GM12878 (cell line): ENCODE measurements around the gene TBC1D24. TPM values are rescaled to one million over a fixed set of nuclear protein-coding genes. Genes with fewer than 3 reads are reported as not detected.
A peak's percentile ranks its signal among the peaks of the same experiment; 100 is the strongest.

ENCODE experiments used
- CBX3 ChIP-seq: fragments of 200-600 bp; sonication (generic); IDR thresholded peaks from 2 replicates; pipeline ENCODE4 v1.6.1; 2016; ENCODE audit warnings: low read depth, borderline replicate concordance
- FOXK2 ChIP-seq: fragments of 450-650 bp; IDR thresholded peaks from 2 replicates; pipeline ENCODE4 v1.6.1; 2017; ENCODE audit warnings: mild to moderate bottlenecking, moderate library complexity
- HCFC1 ChIP-seq: fragments of 150-350 bp; IDR thresholded peaks from 2 replicates; pipeline ENCODE4 v1.6.1; 2014; ENCODE audit warnings: low read length
- HDAC6 ChIP-seq: fragments of 200-600 bp; sonication (generic); IDR thresholded peaks from one replicate; pipeline ENCODE4 v1.8.0; 2017; ENCODE audit warnings: antibody characterized with exemption; ENCODE audit not compliant: unreplicated experiment
- JUNB ChIP-seq: IDR thresholded peaks from 2 replicates; pipeline ENCODE4 v1.6.1; 2016; ENCODE audit warnings: antibody characterized with exemption, mild to moderate bottlenecking
- MAX ChIP-seq: IDR thresholded peaks from 2 replicates; pipeline ENCODE4 v1.6.1; 2012; ENCODE audit warnings: low read depth, low read length, improper control_type of control experiment
- MTA2 ChIP-seq: fragments of 450-650 bp; IDR thresholded peaks from 2 replicates; pipeline ENCODE4 v1.6.1; 2016; ENCODE audit warnings: low read depth, mild to moderate bottlenecking, moderate library complexity
- MYB ChIP-seq: fragments of 150-350 bp; IDR thresholded peaks from 2 replicates; pipeline ENCODE4 v1.6.1; 2014; ENCODE audit warnings: mild to moderate bottlenecking, low read depth, low read length, borderline replicate concordance
- POLR2AphosphoS5 ChIP-seq: IDR thresholded peaks from 2 replicates; pipeline ENCODE4 v1.6.1; 2011; ENCODE audit warnings: mild to moderate bottlenecking, low read length, inconsistent platforms
- RBBP5 ChIP-seq: fragments of 200-600 bp; sonication (generic); conservative IDR thresholded peaks from 2 replicates; pipeline ENCODE4 v1.6.1; 2016
- RCOR1 ChIP-seq: conservative IDR thresholded peaks from 2 replicates; pipeline ENCODE4 v1.6.1; 2012; ENCODE audit warnings: low read depth, low read length, improper control_type of control experiment
- SP1 ChIP-seq: IDR thresholded peaks from one replicate; pipeline ENCODE4 v1.6.1; 2011; ENCODE audit warnings: low read depth, low read length
- STAT3 ChIP-seq: IDR thresholded peaks from 2 replicates; pipeline ENCODE4 v1.6.1; 2011; ENCODE audit warnings: low read depth, low read length, improper control_type of control experiment
- YBX1 ChIP-seq: fragments of 450-650 bp; IDR thresholded peaks from 2 replicates; pipeline ENCODE4 v1.6.1; 2016; ENCODE audit warnings: antibody characterized with exemption
- ZNF622 ChIP-seq: fragments of 450-650 bp; IDR thresholded peaks from 2 replicates; pipeline ENCODE4 v1.6.1; 2017; ENCODE audit warnings: mild to moderate bottlenecking, inconsistent platforms
- polyA plus RNA-seq, 11 experiments: library from polyadenylated mRNA; depleted of rRNA in 4 of 11; unstranded in 6 of 11; stranded (reverse) in 5 of 11; fragments of >200 nt; fragmentation: Nextera tagmentation in 4 of 11; fragmentation: Illumina TruSeq in 1 of 11; extraction: Ambion mirVana in 4 of 11; extraction: Trizol in 1 of 11; gene quantifications; 1 replicate in 1 of 11; 2 replicates in 10 of 11; pipeline versions ENCODE4 v1.2.1 to v1.2.3, GENCODE V29; 2011 to 2016; ENCODE audit warnings: inconsistent platforms in 2 of 11, missing spikeins in 2 of 11, low read depth in 1 of 11
- total RNA-seq, 4 experiments: library from RNA; depleted of rRNA in 3 of 4; stranded (reverse); fragments of >200 nt in 3 of 4; fragmentation: Illumina TruSeq in 1 of 4; extraction: Trizol in 1 of 4; gene quantifications; 2 replicates each; pipeline versions ENCODE4 v1.2.1 to v1.2.3, GENCODE V29; 2013 to 2021
- TF ChIP-seq, protein P1 (sequence below): IDR thresholded peaks from 2 replicates; pipeline ENCODE4 v1.6.1; 2011; ENCODE audit warnings: borderline replicate concordance, low read depth, mild to moderate bottlenecking, moderate library complexity, low read length; ENCODE audit not compliant: insufficient read depth, poor library complexity, severe bottlenecking
- TF ChIP-seq, protein P2 (sequence below): fragments of 450-650 bp; IDR thresholded peaks from 2 replicates; pipeline ENCODE4 v1.6.1; 2017; ENCODE audit warnings: low read depth, mild to moderate bottlenecking, moderate library complexity
- TF ChIP-seq, protein P3 (sequence below): fragments of 450-650 bp; IDR thresholded peaks from 2 replicates; pipeline ENCODE4 v1.6.1; 2016; ENCODE audit warnings: mild to moderate bottlenecking, moderate library complexity, borderline replicate concordance
- TF ChIP-seq, protein P4 (sequence below): fragments of 450-650 bp; IDR thresholded peaks from 2 replicates; pipeline ENCODE4 v1.6.1; 2018; ENCODE audit warnings: borderline replicate concordance, mild to moderate bottlenecking; ENCODE audit not compliant: partially characterized antibody

Gene TBC1D24
- total and polyA plus RNA-seq, 10 of the 15 experiments (the other 5 are each of a cell fraction or from before 2014, with no cell fraction given) = 1.1 to 9.6 (median 4.5) TPM

DNA sequence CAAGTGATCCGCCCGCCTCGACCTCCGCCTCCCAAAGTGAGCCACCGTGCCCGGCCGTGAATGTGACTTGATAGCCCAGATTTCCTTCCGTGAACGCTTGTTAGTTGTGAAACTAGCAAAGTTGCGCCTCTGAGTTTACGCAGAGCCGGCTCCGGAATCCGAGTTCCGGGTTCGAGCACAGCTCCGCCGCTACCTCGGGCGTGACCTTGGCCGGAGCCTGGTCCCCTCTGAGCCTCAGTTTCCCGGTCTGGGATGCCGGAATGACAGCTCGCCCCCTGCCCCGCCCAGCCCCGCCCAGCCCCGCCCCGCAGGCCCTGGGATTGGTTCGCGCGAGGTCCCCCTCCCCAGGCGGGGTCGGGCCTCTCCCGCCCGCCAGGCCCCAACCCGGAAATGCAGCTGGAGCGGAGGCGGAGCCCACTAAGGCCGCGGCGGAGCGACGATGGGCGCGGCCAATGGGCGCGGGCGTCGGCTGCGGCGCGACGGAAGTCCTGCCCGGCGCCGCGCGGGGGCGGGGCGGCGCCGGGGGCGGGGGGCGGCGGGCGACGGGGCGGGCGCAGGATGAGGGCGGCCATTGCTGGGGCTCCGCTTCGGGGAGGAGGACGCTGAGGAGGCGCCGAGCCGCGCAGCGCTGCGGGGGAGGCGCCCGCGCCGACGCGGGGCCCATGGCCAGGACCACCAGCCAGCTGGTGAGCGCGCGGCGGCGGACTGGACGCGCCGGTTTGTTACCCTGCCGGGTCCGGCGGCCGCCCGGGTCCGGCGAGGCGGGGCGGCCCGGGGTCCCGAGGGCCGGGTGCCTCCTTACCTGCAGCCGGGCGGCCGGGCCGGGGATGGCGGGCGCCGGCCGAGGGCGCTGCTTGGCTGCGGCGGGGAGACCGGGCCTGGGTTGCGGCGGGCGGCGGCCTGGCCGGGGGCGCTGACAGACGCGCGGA lies 62.8 kb downstream of the TBC1D24 start, which contains the start of gene PDPK1 (continued):
- TF ChIP-seq MAX = no peak
- TF ChIP-seq RBBP5 = no peak
- no peak for TF ChIP-seq FOXK2
- TF ChIP-seq, protein P1, sequence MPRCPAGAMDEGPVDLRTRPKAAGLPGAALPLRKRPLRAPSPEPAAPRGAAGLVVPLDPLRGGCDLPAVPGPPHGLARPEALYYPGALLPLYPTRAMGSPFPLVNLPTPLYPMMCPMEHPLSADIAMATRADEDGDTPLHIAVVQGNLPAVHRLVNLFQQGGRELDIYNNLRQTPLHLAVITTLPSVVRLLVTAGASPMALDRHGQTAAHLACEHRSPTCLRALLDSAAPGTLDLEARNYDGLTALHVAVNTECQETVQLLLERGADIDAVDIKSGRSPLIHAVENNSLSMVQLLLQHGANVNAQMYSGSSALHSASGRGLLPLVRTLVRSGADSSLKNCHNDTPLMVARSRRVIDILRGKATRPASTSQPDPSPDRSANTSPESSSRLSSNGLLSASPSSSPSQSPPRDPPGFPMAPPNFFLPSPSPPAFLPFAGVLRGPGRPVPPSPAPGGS = peak; percentile 14
- TF ChIP-seq MTA2 = no peak
- TF ChIP-seq POLR2AphosphoS5 = peak; percentile 51; the same call in 1 of the 2 replicates
- no peak for TF ChIP-seq MYB
- no peak for TF ChIP-seq HDAC6
- no peak for TF ChIP-seq JUNB
- TF ChIP-seq HCFC1 = peak; percentile 37; the same call in 1 of the 2 replicates
- TF ChIP-seq, protein P2, sequence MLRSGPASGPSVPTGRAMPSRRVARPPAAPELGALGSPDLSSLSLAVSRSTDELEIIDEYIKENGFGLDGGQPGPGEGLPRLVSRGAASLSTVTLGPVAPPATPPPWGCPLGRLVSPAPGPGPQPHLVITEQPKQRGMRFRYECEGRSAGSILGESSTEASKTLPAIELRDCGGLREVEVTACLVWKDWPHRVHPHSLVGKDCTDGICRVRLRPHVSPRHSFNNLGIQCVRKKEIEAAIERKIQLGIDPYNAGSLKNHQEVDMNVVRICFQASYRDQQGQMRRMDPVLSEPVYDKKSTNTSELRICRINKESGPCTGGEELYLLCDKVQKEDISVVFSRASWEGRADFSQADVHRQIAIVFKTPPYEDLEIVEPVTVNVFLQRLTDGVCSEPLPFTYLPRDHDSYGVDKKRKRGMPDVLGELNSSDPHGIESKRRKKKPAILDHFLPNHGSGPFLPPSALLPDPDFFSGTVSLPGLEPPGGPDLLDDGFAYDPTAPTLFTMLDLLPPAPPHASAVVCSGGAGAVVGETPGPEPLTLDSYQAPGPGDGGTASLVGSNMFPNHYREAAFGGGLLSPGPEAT = no peak
- TF ChIP-seq, protein P3, sequence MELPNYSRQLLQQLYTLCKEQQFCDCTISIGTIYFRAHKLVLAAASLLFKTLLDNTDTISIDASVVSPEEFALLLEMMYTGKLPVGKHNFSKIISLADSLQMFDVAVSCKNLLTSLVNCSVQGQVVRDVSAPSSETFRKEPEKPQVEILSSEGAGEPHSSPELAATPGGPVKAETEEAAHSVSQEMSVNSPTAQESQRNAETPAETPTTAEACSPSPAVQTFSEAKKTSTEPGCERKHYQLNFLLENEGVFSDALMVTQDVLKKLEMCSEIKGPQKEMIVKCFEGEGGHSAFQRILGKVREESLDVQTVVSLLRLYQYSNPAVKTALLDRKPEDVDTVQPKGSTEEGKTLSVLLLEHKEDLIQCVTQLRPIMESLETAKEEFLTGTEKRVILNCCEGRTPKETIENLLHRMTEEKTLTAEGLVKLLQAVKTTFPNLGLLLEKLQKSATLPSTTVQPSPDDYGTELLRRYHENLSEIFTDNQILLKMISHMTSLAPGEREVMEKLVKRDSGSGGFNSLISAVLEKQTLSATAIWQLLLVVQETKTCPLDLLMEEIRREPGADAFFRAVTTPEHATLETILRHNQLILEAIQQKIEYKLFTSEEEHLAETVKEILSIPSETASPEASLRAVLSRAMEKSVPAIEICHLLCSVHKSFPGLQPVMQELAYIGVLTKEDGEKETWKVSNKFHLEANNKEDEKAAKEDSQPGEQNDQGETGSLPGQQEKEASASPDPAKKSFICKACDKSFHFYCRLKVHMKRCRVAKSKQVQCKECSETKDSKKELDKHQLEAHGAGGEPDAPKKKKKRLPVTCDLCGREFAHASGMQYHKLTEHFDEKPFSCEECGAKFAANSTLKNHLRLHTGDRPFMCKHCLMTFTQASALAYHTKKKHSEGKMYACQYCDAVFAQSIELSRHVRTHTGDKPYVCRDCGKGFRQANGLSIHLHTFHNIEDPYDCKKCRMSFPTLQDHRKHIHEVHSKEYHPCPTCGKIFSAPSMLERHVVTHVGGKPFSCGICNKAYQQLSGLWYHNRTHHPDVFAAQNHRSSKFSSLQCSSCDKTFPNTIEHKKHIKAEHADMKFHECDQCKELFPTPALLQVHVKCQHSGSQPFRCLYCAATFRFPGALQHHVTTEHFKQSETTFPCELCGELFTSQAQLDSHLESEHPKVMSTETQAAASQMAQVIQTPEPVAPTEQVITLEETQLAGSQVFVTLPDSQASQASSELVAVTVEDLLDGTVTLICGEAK = no peak
- no peak for TF ChIP-seq SP1
- TF ChIP-seq, protein P4, sequence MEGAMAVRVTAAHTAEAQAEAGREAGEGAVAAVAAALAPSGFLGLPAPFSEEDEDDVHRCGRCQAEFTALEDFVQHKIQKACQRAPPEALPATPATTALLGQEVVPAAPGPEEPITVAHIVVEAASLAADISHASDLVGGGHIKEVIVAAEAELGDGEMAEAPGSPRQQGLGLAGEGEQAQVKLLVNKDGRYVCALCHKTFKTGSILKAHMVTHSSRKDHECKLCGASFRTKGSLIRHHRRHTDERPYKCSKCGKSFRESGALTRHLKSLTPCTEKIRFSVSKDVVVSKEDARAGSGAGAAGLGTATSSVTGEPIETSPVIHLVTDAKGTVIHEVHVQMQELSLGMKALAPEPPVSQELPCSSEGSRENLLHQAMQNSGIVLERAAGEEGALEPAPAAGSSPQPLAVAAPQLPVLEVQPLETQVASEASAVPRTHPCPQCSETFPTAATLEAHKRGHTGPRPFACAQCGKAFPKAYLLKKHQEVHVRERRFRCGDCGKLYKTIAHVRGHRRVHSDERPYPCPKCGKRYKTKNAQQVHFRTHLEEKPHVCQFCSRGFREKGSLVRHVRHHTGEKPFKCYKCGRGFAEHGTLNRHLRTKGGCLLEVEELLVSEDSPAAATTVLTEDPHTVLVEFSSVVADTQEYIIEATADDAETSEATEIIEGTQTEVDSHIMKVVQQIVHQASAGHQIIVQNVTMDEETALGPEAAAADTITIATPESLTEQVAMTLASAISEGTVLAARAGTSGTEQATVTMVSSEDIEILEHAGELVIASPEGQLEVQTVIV = no peak
- TF ChIP-seq ZNF622 = no peak
- no peak for TF ChIP-seq CBX3
- TF ChIP-seq RCOR1 = no peak
- no peak for TF ChIP-seq STAT3
- TF ChIP-seq YBX1 = no peak
